GM13977 (cell line): Measurements from ENCODE around the gene RALGAPA1.

Experiments used
- DNase-seq: peaks from one replicate; pipeline ENCODE4 v3.0.0; 2012; ENCODE audit warnings: low spot score
- CTCF ChIP-seq: IDR thresholded peaks from 2 replicates; pipeline ENCODE4 v1.5.1; 2012; ENCODE audit warnings: mild to moderate bottlenecking, control low read depth; ENCODE audit not compliant: insufficient read depth; ENCODE audit errors: extremely low read depth, missing control alignments
- in situ Hi-C: fragments of 300-500 bp; cut with MboI; formaldehyde crosslinking; loops from one replicate; pipeline ENCODE4 v1.12.0; 2022; ENCODE audit warnings: low sequenced_read_pairs, low pct_unique_long_range_greater_than_20kb, mixed read lengths, inconsistent platforms; ENCODE audit not compliant: unreplicated experiment

Gene RALGAPA1

GRCh38 chr14:35576856-35577255 is 232.2 kb downstream of the RALGAPA1 start:
- in situ Hi-C loops, result no loop called here
- DNase-seq, result no peak
- no peak for TF ChIP-seq CTCF

DNA sequence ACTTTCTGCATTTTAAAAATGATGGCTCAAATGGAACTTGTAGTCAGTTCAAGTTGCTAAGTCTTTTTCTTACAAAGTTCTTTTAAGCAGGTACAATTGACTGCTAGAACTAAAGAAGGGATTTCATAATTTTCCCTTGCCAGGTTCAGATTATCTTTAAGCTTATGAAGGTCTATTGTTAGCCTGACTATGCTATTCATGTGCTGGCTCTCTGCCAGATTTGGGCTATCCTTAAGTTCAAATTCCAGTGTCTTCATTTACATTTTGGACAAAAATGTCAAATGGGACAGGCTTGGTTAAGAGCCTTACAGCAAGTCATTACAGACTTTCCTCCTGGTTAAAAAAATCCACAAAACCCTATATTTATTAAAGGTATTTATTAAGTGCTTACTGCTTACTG is 232.8 kb downstream of the RALGAPA1 start:
- DNase-seq, result no peak
- in situ Hi-C loops, result no loop called here
- no peak for TF ChIP-seq CTCF

- in situ Hi-C loops, result no loop called here
Observed at GRCh38 chr14:35573911-35574310, 235.2 kb downstream of the RALGAPA1 start.

GRCh38 chr14:35571598-35571997 is 237.5 kb downstream of the RALGAPA1 start:
- no peak for DNase-seq
- TF ChIP-seq CTCF, result no peak
- in situ Hi-C loops, result no loop called here

More at GRCh38 chr14:35573911-35574310, 235.2 kb downstream of the RALGAPA1 start:
- TF ChIP-seq CTCF, result no peak
- DNase-seq, result no peak

GRCh38 chr14:35565871-35566464 is 243.1 kb downstream of the RALGAPA1 start:
- DNase-seq, result no peak
- no peak for TF ChIP-seq CTCF
- in situ Hi-C loops, result no loop called here

DNA sequence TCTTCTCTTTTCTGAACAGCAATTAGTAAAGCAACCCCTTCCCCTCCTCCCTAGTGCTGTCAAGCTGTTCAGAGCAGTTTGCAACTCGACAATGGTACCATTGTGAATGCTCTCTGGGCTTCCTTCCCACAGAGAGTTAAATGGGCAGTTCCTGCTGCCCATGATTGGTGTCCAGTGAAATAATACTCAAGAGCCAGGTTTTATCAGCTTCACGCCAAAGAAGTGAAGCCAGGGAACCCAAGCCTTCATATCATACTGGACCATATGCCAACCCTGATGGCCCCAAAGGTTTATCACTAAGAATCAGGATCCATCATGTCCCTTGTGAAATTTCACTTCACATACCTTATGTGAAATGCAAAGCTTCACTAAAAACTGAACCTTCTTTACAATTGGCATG is 250.4 kb downstream of the RALGAPA1 start:
- DNase-seq, result no peak
- in situ Hi-C loops, result no loop called here
- TF ChIP-seq CTCF, result no peak
